ENCODE data around the gene RGS13.
"Not testable (repeated sequence)": the region's sequence is repeated elsewhere in the genome, so short reads cannot be mapped to it uniquely, and the experiment has no call there.

RGS13 gene

GRCh38 chr1:192678099-192678498 lies 42.2 kb downstream of the RGS13 start:
- no peaks in the 10 kb centered on the region for H3K36me3 Mint-ChIP-seq (ENCODE audit: low read depth)
- DNase-seq (ENCODE audit: low spot score) = no peak
- H3K9me3 Mint-ChIP-seq = no peaks in the 10 kb centered on the region
- no peak overlapping the region for H3K27ac Mint-ChIP-seq
- no peaks in the 10 kb centered on the region for H3K27me3 Mint-ChIP-seq (ENCODE audit: low read depth)
- H3K4me3 Mint-ChIP-seq = no peak overlapping the region
- H3K4me1 Mint-ChIP-seq (ENCODE audit: low read depth) = no peaks in the 10 kb centered on the region

DNA sequence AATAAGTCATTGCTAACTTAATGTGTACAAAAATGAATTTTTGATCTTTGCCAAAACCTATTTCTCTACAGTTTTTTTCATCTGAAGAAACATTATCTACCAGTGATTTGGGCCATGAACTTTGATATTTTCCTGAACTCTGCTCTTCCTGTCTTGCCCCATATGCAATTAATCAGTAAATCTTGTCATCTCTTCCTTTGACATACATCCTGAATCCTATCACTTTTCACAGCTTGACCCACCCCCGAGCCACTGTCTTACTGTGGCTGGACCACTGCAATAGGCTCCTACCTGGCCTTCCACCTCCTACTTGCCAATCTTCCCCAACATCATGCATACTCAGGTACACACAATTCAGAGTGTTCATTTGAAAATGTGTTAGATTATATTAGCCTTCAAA lies 46.4 kb downstream of the RGS13 start:
- Mint-ChIP-seq H3K27ac (no peak overlapping the region), H3K4me3 (no peak overlapping the region), H3K9me3 (no peaks in the 10 kb centered on the region), H3K36me3 (ENCODE audit: low read depth) (no peaks in the 10 kb centered on the region), H3K4me1 (ENCODE audit: low read depth) (no peaks in the 10 kb centered on the region), H3K27me3 (ENCODE audit: low read depth) (no peaks in the 10 kb centered on the region)
- DNase-seq (ENCODE audit: low spot score) = no peak

GRCh38 chr1:192683081-192683480 lies 47.1 kb downstream of the RGS13 start:
- not testable (repeated sequence) for H3K4me3 Mint-ChIP-seq; H3K9me3 Mint-ChIP-seq; H3K36me3 Mint-ChIP-seq (ENCODE audit: low read depth); H3K27me3 Mint-ChIP-seq (ENCODE audit: low read depth); H3K4me1 Mint-ChIP-seq (ENCODE audit: low read depth); H3K27ac Mint-ChIP-seq; DNase-seq (ENCODE audit: low spot score)

- Mint-ChIP-seq H3K27ac (no peak overlapping the region), H3K27me3 (ENCODE audit: low read depth) (peaks cover 2% of the 10 kb centered on the region), H3K4me3 (no peak overlapping the region), H3K9me3 (no peaks in the 10 kb centered on the region), H3K36me3 (ENCODE audit: low read depth) (no peaks in the 10 kb centered on the region), H3K4me1 (ENCODE audit: low read depth) (no peaks in the 10 kb centered on the region)
- DNase-seq (ENCODE audit: low spot score) = no peak
Observed at GRCh38 chr1:192689459-192689858, 53.5 kb downstream of the RGS13 start.

DNA sequence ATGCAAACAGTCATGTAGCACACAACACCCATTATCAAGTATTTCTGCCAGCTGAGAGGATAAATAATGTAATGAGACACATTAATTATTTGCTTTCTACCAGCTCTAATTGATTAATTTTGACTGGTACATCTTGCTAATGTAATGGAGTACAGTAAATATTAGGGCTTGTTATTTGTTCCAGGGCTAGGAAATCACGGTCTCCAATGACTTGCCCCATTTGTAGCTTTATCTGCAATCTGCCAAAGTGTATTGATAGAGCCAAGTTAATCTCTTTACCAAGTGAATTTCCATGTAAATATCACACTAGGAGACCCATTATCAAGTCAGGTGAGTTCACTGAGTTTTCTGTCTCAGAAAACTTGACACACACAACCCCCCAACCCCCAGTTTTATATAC lies 55.1 kb downstream of the RGS13 start:
- Mint-ChIP-seq H3K9me3 (no peaks in the 10 kb centered on the region), H3K36me3 (ENCODE audit: low read depth) (no peaks in the 10 kb centered on the region), H3K27ac (no peak overlapping the region), H3K4me3 (no peak overlapping the region), H3K27me3 (ENCODE audit: low read depth) (peaks cover 2% of the 10 kb centered on the region), H3K4me1 (ENCODE audit: low read depth) (no peaks in the 10 kb centered on the region)
- no peak for DNase-seq (ENCODE audit: low spot score)

DNA sequence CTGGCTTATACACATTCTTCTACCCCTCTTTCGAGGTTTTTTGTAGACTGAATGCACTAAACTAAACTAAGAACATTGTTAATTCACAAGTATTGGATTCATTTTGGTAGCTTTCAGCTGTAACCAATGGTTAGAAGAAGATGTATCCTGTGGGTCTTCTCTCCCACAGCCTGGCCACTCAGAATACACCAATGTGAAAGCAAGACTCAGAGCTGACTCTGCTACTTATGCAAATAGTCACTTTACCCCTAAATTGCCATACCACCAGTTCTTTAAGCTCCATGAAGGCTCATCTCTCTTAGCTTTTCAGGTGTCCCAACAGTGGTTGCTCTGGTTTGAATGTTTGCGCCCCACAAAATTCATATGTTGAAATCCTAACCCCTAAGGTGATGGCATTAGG lies 60.1 kb downstream of the RGS13 start:
- Mint-ChIP-seq H3K36me3 (ENCODE audit: low read depth) (no peaks in the 10 kb centered on the region), H3K4me3 (no peak overlapping the region), H3K27me3 (ENCODE audit: low read depth) (peaks cover 4% of the 10 kb centered on the region), H3K9me3 (no peaks in the 10 kb centered on the region), H3K27ac (no peak overlapping the region), H3K4me1 (ENCODE audit: low read depth) (no peaks in the 10 kb centered on the region)
- DNase-seq (ENCODE audit: low spot score) = no peak

DNA sequence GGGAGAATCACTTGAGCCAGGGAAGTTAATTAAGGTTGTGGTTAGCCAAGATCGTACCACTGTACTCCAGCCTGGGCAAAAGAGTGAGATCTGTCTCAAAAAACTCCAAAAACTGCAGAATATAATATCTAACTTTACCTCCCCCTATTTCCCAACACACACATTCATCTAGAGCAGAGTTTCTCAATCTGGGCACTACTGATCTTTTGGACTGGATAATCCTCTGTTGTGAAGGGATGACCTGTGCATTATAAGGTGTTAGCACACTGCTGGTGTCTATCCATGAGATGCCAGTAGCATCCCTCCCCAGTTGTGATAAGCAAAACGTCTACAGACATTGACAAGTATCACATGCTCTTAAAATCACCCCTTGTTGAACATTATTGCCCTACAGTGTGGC lies 61.8 kb downstream of the RGS13 start:
- H3K36me3 Mint-ChIP-seq (ENCODE audit: low read depth) = no peaks in the 10 kb centered on the region
- H3K27ac Mint-ChIP-seq = no peak overlapping the region
- DNase-seq (ENCODE audit: low spot score) = no peak
- H3K4me3 Mint-ChIP-seq = no peak overlapping the region
- H3K27me3 Mint-ChIP-seq (ENCODE audit: low read depth) = peaks cover 4% of the 10 kb centered on the region
- H3K9me3 Mint-ChIP-seq = no peaks in the 10 kb centered on the region
- H3K4me1 Mint-ChIP-seq (ENCODE audit: low read depth) = peaks cover 2% of the 10 kb centered on the region

DNA sequence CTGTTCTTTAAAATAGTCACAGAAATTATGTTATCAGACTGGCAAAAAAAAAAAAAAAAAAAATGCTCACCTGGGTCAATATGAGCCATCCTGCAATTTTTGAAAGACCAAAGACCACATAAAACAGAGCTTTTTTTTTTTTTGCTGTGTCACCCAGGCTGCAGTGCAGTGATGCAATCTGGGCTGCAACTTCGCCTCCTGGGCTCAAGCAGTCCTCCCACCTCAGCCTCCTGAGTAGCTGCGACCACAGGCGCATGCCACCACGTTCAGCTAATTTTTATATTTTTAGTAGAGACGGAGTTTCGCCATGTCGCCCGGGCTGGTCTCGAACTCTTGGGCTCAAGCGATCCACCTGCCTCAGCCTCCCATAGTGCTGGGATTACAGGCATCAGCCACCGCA lies 62.8 kb downstream of the RGS13 start:
- no peak for DNase-seq (ENCODE audit: low spot score)
- Mint-ChIP-seq H3K27me3 (ENCODE audit: low read depth) (peaks cover 4% of the 10 kb centered on the region), H3K27ac (no peak overlapping the region), H3K4me1 (ENCODE audit: low read depth) (peaks cover 7% of the 10 kb centered on the region), H3K36me3 (ENCODE audit: low read depth) (no peaks in the 10 kb centered on the region), H3K4me3 (no peak overlapping the region), H3K9me3 (no peaks in the 10 kb centered on the region)

DNA sequence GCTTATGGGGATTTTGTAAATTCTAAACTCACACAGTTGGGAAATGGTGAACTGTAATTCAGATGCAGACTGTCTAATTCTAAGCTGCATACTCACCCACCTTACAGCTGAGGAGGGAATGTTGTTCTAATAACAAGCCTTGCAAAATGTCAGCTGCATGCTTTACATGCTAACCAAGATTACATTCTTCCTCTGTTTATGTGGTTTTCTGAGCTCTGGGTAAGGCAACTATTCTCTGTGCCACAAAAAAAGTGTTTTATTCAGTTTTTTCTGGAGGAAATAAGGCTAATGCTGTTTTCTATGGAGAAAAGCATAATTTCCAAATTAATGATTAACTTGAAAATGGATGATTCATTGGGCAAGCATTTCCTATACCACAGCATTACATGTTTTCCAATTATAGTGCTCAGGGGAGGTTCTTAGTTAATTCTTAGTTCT lies 64.9 kb downstream of the RGS13 start:
- no peak for DNase-seq (ENCODE audit: low spot score)
- Mint-ChIP-seq H3K9me3 (no peaks in the 10 kb centered on the region), H3K4me1 (ENCODE audit: low read depth) (peaks cover 8% of the 10 kb centered on the region), H3K27ac (no peak overlapping the region), H3K4me3 (no peak overlapping the region), H3K27me3 (ENCODE audit: low read depth) (peaks cover 4% of the 10 kb centered on the region), H3K36me3 (ENCODE audit: low read depth) (no peaks in the 10 kb centered on the region)

DNA sequence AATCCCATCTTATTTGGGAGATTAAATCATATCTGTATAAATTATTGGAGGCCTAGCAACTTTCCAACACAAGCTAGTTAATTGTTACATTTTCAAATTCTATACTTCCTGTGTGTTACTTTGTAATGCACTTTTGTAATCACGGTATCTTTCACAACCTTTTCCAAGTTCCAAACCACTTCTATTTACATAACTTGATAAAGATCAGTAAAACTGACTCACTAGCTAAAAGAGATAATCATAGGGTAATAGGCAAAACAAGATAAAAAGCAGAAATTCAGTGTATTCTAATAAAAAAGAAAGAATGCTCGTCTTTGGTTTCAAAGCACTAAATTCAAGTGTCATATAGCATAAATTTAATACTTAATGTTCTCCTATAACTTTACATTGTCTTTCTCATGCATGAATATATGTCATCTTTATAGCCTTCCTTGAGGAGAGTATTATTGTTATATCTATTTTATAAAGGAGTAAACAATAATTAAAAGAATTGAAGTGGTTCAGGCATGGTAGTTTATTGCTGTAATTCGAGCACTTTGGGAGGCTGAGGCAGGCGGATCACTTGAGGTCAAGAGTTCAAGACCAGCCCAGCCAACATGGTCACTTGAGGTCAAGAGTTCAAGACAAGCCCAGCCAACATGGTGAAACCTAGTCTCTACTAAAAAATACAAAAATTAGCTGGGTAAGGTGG lies 66.4 kb downstream of the RGS13 start:
- no peaks in the 10 kb centered on the region for H3K9me3 Mint-ChIP-seq
- no peaks in the 10 kb centered on the region for H3K36me3 Mint-ChIP-seq (ENCODE audit: low read depth)
- H3K4me1 Mint-ChIP-seq (ENCODE audit: low read depth) = peaks cover 8% of the 10 kb centered on the region
- no peak for DNase-seq (ENCODE audit: low spot score)
- H3K27ac Mint-ChIP-seq = no peak overlapping the region
- H3K4me3 Mint-ChIP-seq = no peak overlapping the region
- peaks cover 4% of the 10 kb centered on the region for H3K27me3 Mint-ChIP-seq (ENCODE audit: low read depth)

DNA sequence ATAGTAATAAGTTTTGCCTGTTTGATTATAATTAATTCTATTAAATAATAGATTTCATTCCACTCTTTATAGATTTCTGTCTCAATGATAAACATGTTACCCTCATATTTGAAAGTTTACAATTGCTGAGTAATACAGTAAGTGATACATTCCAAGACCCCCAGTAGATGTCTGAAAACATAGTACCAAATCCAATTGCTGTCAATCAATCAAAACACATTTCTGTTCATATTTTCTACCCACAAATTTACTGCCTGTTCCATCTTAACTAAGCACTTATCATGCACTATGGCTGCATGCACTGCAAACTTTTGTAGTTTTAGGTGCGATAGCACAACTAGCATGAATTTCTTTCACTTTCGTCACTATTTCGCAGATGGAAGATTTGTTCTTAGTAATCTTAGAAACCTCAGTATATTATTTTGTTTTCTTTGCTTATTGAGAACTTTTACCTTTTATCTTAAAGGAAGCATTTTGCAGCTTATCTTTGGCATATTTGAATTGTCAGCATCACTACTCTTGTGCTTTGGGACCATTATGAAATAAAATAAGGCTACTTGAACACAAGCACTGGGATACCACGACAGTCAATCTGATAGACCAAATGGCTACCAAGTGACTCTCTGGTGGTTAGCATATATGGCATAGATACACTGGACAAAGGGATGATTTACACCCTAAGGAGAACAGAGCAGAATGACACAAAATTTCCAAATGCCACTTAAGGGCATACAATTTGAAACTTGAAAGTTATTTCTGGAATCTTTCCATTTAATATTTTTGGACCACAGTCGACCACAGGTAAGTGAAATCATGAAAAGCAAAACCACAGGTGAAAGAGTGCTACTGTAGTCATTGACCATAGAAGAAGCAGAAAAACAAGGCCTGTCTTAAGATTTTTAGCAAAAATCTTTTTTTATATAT lies 67.6 kb downstream of the RGS13 start:
- Mint-ChIP-seq H3K27me3 (ENCODE audit: low read depth) (peaks cover 4% of the 10 kb centered on the region), H3K27ac (no peak overlapping the region), H3K4me3 (peak overlapping the region; percentile 5), H3K4me1 (ENCODE audit: low read depth) (peaks cover 8% of the 10 kb centered on the region), H3K36me3 (ENCODE audit: low read depth) (no peaks in the 10 kb centered on the region), H3K9me3 (no peaks in the 10 kb centered on the region)
- DNase-seq (ENCODE audit: low spot score) = no peak

- Mint-ChIP-seq H3K27ac (no peak overlapping the region), H3K36me3 (ENCODE audit: low read depth) (no peaks in the 10 kb centered on the region), H3K4me1 (ENCODE audit: low read depth) (peaks cover 8% of the 10 kb centered on the region), H3K27me3 (ENCODE audit: low read depth) (no peaks in the 10 kb centered on the region), H3K9me3 (no peaks in the 10 kb centered on the region), H3K4me3 (no peak overlapping the region)
- DNase-seq (ENCODE audit: low spot score) = no peak
Observed at GRCh38 chr1:192705510-192705909, 69.6 kb downstream of the RGS13 start.

DNA sequence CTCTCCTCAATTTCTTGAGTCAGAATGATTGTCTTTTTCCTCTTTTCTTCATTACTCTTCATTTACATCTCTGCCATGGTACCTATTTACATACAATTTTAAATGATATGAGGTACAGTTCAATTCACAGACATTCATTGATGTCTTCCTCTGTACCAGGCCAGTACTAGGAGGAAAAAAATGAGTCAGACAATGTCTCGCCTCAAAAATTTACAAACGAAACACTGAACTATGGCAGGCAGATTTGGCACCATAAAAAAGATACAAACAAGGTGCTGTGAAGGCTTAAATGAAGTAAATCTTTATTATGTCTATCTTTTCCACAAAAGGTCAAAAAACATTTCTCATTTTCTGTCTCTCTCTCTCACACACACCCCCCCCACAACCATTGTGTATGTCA lies 71.0 kb downstream of the RGS13 start:
- Mint-ChIP-seq H3K27ac (no peak overlapping the region), H3K4me1 (ENCODE audit: low read depth) (peaks cover 8% of the 10 kb centered on the region), H3K36me3 (ENCODE audit: low read depth) (no peaks in the 10 kb centered on the region), H3K9me3 (no peaks in the 10 kb centered on the region), H3K4me3 (no peak overlapping the region), H3K27me3 (ENCODE audit: low read depth) (no peaks in the 10 kb centered on the region)
- DNase-seq (ENCODE audit: low spot score) = no peak

- DNase-seq (ENCODE audit: low spot score) = no peak
- H3K27ac Mint-ChIP-seq = no peak overlapping the region
Observed at GRCh38 chr1:192707978-192708547, 72.1 kb downstream of the RGS13 start.

More at GRCh38 chr1:192707978-192708547, 72.1 kb downstream of the RGS13 start:
- no peaks in the 10 kb centered on the region for H3K27me3 Mint-ChIP-seq (ENCODE audit: low read depth)
- H3K9me3 Mint-ChIP-seq = no peaks in the 10 kb centered on the region
- H3K36me3 Mint-ChIP-seq (ENCODE audit: low read depth) = no peaks in the 10 kb centered on the region
- no peak overlapping the region for H3K4me3 Mint-ChIP-seq
- peaks cover 6% of the 10 kb centered on the region for H3K4me1 Mint-ChIP-seq (ENCODE audit: low read depth)
